ENCODE results near the gene SCAPER. TPM values are rescaled to one million over a fixed set of nuclear protein-coding genes. Genes with fewer than 3 reads are reported as not detected.
"Not testable (repeated sequence)": the region's sequence is repeated elsewhere in the genome, so short reads cannot be mapped to it uniquely, and the experiment has no call there.

SCAPER gene
- total RNA-seq, 1 donor from 2014 or later, result 42.6 TPM

DNA sequence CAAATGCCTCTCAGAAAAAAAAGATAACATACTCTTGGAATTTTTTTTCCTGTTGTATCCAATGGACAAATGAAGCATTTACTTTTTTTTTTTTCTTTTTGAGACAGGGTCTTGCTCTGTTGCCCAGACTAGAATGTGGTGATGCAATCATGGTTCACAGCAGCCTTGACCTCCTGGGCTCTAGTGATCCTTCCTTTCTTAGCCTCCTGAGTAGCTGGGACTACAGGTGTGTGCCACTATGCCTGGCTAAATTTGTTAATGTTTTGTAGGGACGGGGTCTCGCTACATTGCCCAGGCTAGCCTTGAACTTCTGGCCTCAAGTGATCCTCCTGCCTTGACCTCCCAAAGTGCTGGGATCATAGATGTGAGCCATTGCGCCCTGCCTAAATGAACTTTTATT lies 401.3 kb downstream of the SCAPER start:
- Histone ChIP-seq H3K4me3 (no peak overlapping the region), H3K27me3 (ENCODE audit: low read depth) (no peaks in the 10 kb centered on the region), H3K4me1 (no peaks in the 10 kb centered on the region), H3K27ac (replicated peaks) (no peak overlapping the region), H3K36me3 (peaks cover 11% of the 10 kb centered on the region), H3K9me3 (replicated peaks) (peaks cover 3% of the 10 kb centered on the region)
- DNase-seq, result no peak
- TF ChIP-seq, protein P1, sequence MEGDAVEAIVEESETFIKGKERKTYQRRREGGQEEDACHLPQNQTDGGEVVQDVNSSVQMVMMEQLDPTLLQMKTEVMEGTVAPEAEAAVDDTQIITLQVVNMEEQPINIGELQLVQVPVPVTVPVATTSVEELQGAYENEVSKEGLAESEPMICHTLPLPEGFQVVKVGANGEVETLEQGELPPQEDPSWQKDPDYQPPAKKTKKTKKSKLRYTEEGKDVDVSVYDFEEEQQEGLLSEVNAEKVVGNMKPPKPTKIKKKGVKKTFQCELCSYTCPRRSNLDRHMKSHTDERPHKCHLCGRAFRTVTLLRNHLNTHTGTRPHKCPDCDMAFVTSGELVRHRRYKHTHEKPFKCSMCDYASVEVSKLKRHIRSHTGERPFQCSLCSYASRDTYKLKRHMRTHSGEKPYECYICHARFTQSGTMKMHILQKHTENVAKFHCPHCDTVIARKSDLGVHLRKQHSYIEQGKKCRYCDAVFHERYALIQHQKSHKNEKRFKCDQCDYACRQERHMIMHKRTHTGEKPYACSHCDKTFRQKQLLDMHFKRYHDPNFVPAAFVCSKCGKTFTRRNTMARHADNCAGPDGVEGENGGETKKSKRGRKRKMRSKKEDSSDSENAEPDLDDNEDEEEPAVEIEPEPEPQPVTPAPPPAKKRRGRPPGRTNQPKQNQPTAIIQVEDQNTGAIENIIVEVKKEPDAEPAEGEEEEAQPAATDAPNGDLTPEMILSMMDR (IDR thresholded peaks at IDR 0.05; ENCODE audit: borderline replicate concordance), result no peak
- intact Hi-C loops (cut with micrococcal nuclease), result no loop called here

DNA sequence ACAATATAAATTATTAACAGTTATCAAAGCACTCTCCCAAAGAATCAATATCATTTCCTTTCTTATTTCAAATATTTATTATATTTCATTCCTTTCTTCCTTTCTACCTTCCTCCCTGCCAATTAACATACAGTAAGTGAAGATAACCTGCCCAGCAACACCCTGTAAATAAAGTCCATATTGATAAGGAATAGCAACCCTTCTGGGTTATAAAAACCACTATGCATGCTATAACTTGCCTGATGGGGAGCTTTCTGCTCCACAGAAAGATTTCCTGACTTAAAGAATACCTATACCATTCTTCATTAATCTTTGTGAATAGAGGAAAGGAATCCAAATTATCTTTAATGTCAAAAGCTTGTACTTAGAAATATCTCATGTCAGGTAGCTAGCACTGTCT lies 402.0 kb downstream of the SCAPER start:
- TF ChIP-seq, protein P1 (IDR thresholded peaks at IDR 0.05; ENCODE audit: borderline replicate concordance), result no peak
- Histone ChIP-seq H3K27ac (replicated peaks) (no peak overlapping the region), H3K4me1 (no peaks in the 10 kb centered on the region), H3K27me3 (ENCODE audit: low read depth) (no peaks in the 10 kb centered on the region), H3K4me3 (no peak overlapping the region), H3K9me3 (replicated peaks) (peaks cover 3% of the 10 kb centered on the region), H3K36me3 (peaks cover 11% of the 10 kb centered on the region)
- no peak for DNase-seq
- intact Hi-C loops (cut with micrococcal nuclease), result no loop called here

DNA sequence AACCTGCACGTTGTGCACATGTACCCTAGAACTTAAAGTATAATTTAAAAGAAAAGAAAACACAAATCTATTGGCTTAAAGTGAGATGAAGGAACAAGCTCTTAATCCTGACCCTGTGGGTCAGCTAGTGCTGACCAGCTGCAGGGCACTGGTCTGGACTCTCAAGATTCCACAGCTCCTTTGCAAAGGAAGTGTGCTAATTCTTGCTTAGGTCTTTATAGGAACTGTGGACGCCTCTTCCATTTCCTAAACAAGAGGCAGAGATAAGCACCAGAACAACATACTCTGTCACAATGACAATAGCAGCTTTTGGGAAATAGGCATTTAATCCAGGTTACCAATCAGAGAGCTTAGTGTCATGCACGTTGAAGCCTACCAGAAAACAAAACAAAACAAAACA lies 402.5 kb downstream of the SCAPER start:
- peaks cover 3% of the 10 kb centered on the region for H3K9me3 ChIP-seq (replicated peaks)
- no peak overlapping the region for H3K4me3 ChIP-seq
- H3K27me3 ChIP-seq (ENCODE audit: low read depth), result no peaks in the 10 kb centered on the region
- peaks cover 11% of the 10 kb centered on the region for H3K36me3 ChIP-seq
- DNase-seq, result no peak
- H3K4me1 ChIP-seq, result no peaks in the 10 kb centered on the region
- H3K27ac ChIP-seq (replicated peaks), result no peak overlapping the region
- intact Hi-C loops (cut with micrococcal nuclease), result no loop called here
- TF ChIP-seq, protein P1 (IDR thresholded peaks at IDR 0.05; ENCODE audit: borderline replicate concordance), result no peak

DNA sequence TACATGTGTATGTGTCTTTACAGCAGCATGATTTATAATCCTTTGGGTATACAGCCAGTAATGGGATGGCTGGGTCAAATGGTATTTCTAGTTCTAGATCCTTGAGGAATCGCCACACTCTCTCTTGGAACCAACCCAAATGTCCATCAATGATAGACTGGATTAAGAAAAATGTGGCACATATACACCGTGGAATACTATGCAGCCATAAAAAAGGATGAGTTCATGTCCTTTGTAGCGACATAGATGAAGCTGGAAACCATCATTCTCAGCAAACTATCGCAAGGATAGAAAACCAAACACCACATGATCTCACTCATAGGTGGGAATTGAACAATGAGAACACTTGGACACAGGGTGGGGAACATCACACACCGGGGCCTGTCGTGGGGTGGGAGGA lies 403.0 kb downstream of the SCAPER start:
- H3K4me3 ChIP-seq; intact Hi-C loops (cut with micrococcal nuclease); H3K27ac ChIP-seq (replicated peaks); H3K27me3 ChIP-seq (ENCODE audit: low read depth); H3K4me1 ChIP-seq; H3K9me3 ChIP-seq (replicated peaks); DNase-seq: not testable (repeated sequence)
- H3K36me3 ChIP-seq, result peaks cover 11% of the 10 kb centered on the region

DNA sequence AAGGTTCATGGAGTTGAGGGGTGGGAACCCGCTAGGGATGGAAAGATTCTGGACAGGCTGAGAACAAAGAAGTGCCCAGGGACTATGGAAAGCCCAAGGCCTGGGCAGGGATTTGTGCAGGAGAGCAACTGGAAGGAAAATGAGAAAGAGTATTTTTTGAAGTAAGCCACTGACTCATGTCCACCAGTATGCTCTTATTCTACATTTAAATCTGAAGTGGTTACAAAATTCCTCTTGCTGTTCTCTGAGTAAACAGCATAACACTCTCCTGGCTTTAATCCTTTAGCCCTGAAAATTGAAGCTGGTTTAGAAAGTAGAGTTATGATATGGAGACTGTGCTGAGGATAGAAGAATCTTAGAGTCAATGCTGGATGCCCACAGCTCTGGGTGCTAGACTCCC lies 403.4 kb downstream of the SCAPER start:
- Histone ChIP-seq H3K36me3 (peaks cover 11% of the 10 kb centered on the region), H3K27ac (replicated peaks) (no peak overlapping the region), H3K9me3 (replicated peaks) (peaks cover 3% of the 10 kb centered on the region), H3K4me1 (no peaks in the 10 kb centered on the region), H3K27me3 (ENCODE audit: low read depth) (no peaks in the 10 kb centered on the region), H3K4me3 (no peak overlapping the region)
- no peak for DNase-seq
- TF ChIP-seq, protein P1 (IDR thresholded peaks at IDR 0.05; ENCODE audit: borderline replicate concordance), result no peak
- intact Hi-C loops (cut with micrococcal nuclease), result no loop called here

DNA sequence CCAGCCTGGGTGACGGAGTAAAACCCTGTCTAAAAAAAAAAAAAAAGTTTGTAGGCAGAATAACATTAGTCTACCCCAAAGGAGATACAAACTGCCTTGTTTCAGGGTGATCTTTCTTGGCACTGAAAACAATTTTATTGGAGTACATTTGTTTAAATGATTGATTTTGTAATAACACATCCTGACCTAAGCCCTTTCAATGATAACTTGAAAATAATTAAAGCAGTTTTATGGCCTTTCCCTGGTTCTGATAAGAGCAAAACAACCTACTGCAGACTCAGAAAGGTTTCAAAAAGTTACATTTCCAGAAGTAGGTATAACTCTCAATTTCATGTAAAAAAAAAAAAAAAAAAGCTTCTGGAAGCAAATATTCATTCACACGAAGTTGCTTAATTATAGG lies 404.1 kb downstream of the SCAPER start:
- DNase-seq, result no peak
- Histone ChIP-seq H3K36me3 (peaks cover 11% of the 10 kb centered on the region), H3K27me3 (ENCODE audit: low read depth) (no peaks in the 10 kb centered on the region), H3K4me1 (no peaks in the 10 kb centered on the region), H3K4me3 (no peak overlapping the region), H3K9me3 (replicated peaks) (peaks cover 3% of the 10 kb centered on the region), H3K27ac (replicated peaks) (no peak overlapping the region)
- TF ChIP-seq, protein P1 (IDR thresholded peaks at IDR 0.05; ENCODE audit: borderline replicate concordance), result no peak
- intact Hi-C loops (cut with micrococcal nuclease), result no loop called here

Data from left ventricle myocardium inferior (tissue), 1 donor.